Activated T-cell treated with anti-CD3 and anti-CD28 coated beads for 48 hours (primary cell): ENCODE data around the gene MRNIP.

Experiments used
- DNase-seq: peaks from one replicate; pipeline ENCODE4 v3.0.0-alpha.2; 2020; ENCODE audit warnings: low read depth

The MRNIP gene

GRCh38 chr5:179803651-179804554 lies 54.7 kb downstream of the MRNIP start:
- peak; percentile 57 for DNase-seq

GRCh38 chr5:179802950-179803562 lies 55.6 kb downstream of the MRNIP start:
- DNase-seq = no peak

GRCh38 chr5:179802207-179802883 lies 56.3 kb downstream of the MRNIP start:
- no peak for DNase-seq

- DNase-seq = peak; percentile 80
Observed at GRCh38 chr5:179801304-179802206, 57.1 kb downstream of the MRNIP start.

GRCh38 chr5:179800696-179801201 lies 57.9 kb downstream of the MRNIP start:
- no peak for DNase-seq

- no peak for DNase-seq
Observed at GRCh38 chr5:179800071-179800695, 58.4 kb downstream of the MRNIP start.

GRCh38 chr5:179799644-179799973 lies 59.0 kb downstream of the MRNIP start:
- DNase-seq = no peak

- no peak for DNase-seq
Observed at GRCh38 chr5:179798771-179799643, 59.6 kb downstream of the MRNIP start.

GRCh38 chr5:179798144-179798770 lies 60.4 kb downstream of the MRNIP start:
- no peak for DNase-seq

- no peak for DNase-seq
Observed at GRCh38 chr5:179797741-179798140, 60.9 kb downstream of the MRNIP start.

- no peak for DNase-seq
Observed at GRCh38 chr5:179796877-179797608, 61.6 kb downstream of the MRNIP start.

- DNase-seq = peak; percentile 71
Observed at GRCh38 chr5:179795863-179796833, 62.5 kb downstream of the MRNIP start.

GRCh38 chr5:179795049-179795862 lies 63.4 kb downstream of the MRNIP start:
- no peak for DNase-seq

- no peak for DNase-seq
Observed at GRCh38 chr5:179794575-179794974, 64.0 kb downstream of the MRNIP start.

- no peak for DNase-seq
Observed at GRCh38 chr5:179794171-179794570, 64.4 kb downstream of the MRNIP start.

GRCh38 chr5:179793468-179794139 lies 65.0 kb downstream of the MRNIP start, which contains the start of gene LTC4S:
LTC4S (plus strand) TSS chr5:179793986; CDS start chr5:179794081, 95 bp downstream.
- peak; percentile 18 for DNase-seq
